ENCODE measurements around the gene SLFN13.

DNA sequence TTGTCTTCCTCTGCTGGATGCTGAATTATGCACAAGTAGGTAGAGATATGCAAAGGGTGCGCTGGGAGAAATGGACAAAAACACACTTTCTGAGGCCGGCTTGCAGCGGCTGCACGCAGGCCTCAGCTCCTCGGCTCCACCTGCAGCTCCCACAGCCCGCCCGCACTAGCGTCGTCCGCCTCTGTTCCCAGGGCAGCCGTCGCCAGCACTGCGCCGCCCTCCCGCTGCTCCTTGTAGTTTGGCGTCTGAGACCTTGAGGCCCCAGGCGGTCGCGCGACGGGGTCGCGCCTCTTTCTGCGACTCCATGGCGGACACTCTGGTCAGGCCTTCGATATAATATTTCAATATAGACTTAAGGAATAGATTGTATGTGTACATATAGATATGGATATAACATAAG, 41.0 kb downstream of the SLFN13 start:
- no peak for TF ChIP-seq GABPA (IDR thresholded peaks at IDR 0.05; ENCODE audit: low read depth)
- TF ChIP-seq POLR2AphosphoS5 (IDR thresholded peaks at IDR 0.05; ENCODE audit: low read depth, low read length), result no peak
- TF ChIP-seq, protein P1, sequence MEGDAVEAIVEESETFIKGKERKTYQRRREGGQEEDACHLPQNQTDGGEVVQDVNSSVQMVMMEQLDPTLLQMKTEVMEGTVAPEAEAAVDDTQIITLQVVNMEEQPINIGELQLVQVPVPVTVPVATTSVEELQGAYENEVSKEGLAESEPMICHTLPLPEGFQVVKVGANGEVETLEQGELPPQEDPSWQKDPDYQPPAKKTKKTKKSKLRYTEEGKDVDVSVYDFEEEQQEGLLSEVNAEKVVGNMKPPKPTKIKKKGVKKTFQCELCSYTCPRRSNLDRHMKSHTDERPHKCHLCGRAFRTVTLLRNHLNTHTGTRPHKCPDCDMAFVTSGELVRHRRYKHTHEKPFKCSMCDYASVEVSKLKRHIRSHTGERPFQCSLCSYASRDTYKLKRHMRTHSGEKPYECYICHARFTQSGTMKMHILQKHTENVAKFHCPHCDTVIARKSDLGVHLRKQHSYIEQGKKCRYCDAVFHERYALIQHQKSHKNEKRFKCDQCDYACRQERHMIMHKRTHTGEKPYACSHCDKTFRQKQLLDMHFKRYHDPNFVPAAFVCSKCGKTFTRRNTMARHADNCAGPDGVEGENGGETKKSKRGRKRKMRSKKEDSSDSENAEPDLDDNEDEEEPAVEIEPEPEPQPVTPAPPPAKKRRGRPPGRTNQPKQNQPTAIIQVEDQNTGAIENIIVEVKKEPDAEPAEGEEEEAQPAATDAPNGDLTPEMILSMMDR (IDR thresholded peaks at IDR 0.05), result no peak
- TF ChIP-seq TAF1 (IDR thresholded peaks at IDR 0.05; ENCODE audit: borderline replicate concordance, low read depth, low read length), result no peak
- no peak for TF ChIP-seq YY1 (IDR thresholded peaks at IDR 0.05; ENCODE audit: low read depth)
- TF ChIP-seq TCF12 (IDR thresholded peaks at IDR 0.05), result no peak
- no peak for TF ChIP-seq RAD21 (IDR thresholded peaks at IDR 0.05; ENCODE audit: low read length)
- no peak for TF ChIP-seq MEF2A (IDR thresholded peaks at IDR 0.05; ENCODE audit: borderline replicate concordance, low read depth)
- TF ChIP-seq EP300 (IDR thresholded peaks at IDR 0.05; ENCODE audit: borderline replicate concordance in 1 of 2, low read depth in 1 of 2, low read length in 1 of 2), result no peak
- no peak for TF ChIP-seq MXI1 (IDR thresholded peaks at IDR 0.05; ENCODE audit: low read depth, low read length)
- no peak for TF ChIP-seq USF2 (IDR thresholded peaks at IDR 0.05; ENCODE audit: borderline replicate concordance, low read depth, low read length)
- no peak for TF ChIP-seq EZH2phosphoT487 (IDR thresholded peaks at IDR 0.05; ENCODE audit: borderline replicate concordance, low read depth)
- TF ChIP-seq SMC3 (IDR thresholded peaks at IDR 0.05; ENCODE audit: low read depth, low read length), result no peak

All from SK-N-SH (cell line).